Measurements from ENCODE around the gene OGFOD3. TPM values are rescaled to one million over a fixed set of nuclear protein-coding genes. Genes with fewer than 3 reads are reported as not detected.

OGFOD3 gene
- total and polyA plus RNA-seq, 2 experiments from 2014 or later = 9.6 to 24.6 TPM

DNA sequence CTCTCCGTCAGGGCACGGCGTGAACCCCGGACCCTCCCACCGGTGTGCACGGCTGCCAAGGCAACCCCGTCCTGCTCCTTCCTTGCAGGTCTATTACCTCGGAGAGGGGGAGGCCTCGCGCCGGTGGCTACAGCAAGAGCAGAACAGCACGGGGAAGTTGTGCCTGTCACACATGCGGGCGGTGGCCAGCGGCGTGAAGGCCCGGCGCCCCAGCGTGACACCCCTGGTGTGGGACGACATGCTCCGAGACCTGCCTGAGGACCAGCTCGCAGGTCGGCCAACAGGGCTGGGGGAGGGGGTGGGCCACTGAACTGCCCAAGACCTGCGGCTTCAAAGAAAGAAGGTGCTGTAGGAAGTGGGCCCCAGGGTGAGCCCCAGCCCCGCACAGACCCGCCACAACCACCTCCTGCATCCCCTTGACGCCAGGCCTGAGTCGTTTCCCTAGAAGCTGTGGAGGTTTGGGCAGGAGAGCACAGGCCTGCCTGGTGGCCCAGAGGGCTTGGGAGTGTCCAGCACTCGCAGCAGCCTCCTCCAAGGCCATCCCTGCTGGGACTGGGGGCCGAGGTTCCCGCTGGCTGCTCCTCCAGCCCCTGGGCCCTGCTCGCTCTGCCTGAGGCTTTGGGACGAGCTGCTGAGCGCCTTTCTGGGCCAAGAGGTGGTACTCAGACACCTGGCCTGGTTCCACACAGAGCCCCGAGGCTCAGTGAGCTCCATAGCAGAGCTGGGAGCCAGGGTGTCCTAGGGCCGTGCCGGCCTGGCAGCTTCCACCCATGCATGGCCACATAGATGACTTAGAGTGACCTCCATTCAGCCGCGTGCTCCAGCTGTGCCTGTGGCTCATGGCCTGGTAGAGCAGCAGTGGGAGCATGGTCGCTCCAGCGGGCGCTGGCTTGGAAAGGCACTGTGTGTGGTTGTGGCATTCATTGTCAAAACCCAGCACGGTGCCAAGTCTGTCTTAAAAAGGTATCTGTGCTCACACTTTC, 17.5 kb upstream of the OGFOD3 start:
- Mint-ChIP-seq H3K27ac (no peak overlapping the region), H3K4me1 (peaks cover 12% of the 10 kb centered on the region), H3K36me3 (ENCODE audit: low read depth) (peaks cover 4% of the 10 kb centered on the region), H3K4me3 (no peak overlapping the region), H3K27me3 (ENCODE audit: insufficient read depth, low read depth, poor library complexity) (peaks cover 16% of the 10 kb centered on the region), H3K9me3 (no peaks in the 10 kb centered on the region)
- TF ChIP-seq JUNB (IDR thresholded peaks at IDR 0.05; ENCODE audit: unreplicated experiment) (no peak), ZNF114 (CRISPR knock-in tag; IDR thresholded peaks at IDR 0.05) (no peak), EZH2phosphoT487 (IDR thresholded peaks at IDR 0.05; ENCODE audit: unreplicated experiment) (no peak), CREB1 (CRISPR knock-in tag; IDR thresholded peaks at IDR 0.05; ENCODE audit: low read depth) (no peak), ZNF331 (CRISPR knock-in tag; IDR thresholded peaks at IDR 0.05; ENCODE audit: low read depth) (no peak), STAT1 (IDR thresholded peaks at IDR 0.05; ENCODE audit: unreplicated experiment) (no peak), EZH2 (IDR thresholded peaks at IDR 0.05; ENCODE audit: low read depth, unreplicated experiment) (no peak), NANOG (IDR thresholded peaks at IDR 0.05; ENCODE audit: borderline replicate concordance) (no peak), POLR2AphosphoS5 (IDR thresholded peaks at IDR 0.05; ENCODE audit: low read depth) (no peak)
- TF ChIP-seq, protein P1, sequence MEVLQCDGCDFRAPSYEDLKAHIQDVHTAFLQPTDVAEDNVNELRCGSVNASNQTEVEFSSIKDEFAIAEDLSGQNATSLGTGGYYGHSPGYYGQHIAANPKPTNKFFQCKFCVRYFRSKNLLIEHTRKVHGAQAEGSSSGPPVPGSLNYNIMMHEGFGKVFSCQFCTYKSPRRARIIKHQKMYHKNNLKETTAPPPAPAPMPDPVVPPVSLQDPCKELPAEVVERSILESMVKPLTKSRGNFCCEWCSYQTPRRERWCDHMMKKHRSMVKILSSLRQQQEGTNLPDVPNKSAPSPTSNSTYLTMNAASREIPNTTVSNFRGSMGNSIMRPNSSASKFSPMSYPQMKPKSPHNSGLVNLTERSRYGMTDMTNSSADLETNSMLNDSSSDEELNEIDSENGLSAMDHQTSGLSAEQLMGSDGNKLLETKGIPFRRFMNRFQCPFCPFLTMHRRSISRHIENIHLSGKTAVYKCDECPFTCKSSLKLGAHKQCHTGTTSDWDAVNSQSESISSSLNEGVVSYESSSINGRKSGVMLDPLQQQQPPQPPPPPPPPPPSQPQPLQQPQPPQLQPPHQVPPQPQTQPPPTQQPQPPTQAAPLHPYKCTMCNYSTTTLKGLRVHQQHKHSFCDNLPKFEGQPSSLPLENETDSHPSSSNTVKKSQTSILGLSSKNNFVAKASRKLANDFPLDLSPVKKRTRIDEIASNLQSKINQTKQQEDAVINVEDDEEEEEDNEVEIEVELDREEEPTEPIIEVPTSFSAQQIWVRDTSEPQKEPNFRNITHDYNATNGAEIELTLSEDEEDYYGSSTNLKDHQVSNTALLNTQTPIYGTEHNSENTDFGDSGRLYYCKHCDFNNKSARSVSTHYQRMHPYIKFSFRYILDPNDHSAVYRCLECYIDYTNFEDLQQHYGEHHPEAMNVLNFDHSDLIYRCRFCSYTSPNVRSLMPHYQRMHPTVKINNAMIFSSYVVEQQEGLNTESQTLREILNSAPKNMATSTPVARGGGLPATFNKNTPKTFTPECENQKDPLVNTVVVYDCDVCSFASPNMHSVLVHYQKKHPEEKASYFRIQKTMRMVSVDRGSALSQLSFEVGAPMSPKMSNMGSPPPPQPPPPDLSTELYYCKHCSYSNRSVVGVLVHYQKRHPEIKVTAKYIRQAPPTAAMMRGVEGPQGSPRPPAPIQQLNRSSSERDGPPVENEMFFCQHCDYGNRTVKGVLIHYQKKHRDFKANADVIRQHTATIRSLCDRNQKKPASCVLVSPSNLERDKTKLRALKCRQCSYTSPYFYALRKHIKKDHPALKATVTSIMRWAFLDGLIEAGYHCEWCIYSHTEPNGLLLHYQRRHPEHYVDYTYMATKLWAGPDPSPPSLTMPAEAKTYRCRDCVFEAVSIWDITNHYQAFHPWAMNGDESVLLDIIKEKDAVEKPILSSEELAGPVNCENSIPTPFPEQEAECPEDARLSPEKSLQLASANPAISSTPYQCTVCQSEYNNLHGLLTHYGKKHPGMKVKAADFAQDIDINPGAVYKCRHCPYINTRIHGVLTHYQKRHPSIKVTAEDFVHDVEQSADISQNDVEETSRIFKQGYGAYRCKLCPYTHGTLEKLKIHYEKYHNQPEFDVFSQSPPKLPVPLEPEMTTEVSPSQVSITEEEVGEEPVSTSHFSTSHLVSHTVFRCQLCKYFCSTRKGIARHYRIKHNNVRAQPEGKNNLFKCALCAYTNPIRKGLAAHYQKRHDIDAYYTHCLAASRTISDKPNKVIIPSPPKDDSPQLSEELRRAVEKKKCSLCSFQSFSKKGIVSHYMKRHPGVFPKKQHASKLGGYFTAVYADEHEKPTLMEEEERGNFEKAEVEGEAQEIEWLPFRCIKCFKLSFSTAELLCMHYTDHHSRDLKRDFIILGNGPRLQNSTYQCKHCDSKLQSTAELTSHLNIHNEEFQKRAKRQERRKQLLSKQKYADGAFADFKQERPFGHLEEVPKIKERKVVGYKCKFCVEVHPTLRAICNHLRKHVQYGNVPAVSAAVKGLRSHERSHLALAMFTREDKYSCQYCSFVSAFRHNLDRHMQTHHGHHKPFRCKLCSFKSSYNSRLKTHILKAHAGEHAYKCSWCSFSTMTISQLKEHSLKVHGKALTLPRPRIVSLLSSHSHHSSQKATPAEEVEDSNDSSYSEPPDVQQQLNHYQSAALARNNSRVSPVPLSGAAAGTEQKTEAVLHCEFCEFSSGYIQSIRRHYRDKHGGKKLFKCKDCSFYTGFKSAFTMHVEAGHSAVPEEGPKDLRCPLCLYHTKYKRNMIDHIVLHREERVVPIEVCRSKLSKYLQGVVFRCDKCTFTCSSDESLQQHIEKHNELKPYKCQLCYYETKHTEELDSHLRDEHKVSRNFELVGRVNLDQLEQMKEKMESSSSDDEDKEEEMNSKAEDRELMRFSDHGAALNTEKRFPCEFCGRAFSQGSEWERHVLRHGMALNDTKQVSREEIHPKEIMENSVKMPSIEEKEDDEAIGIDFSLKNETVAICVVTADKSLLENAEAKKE (CRISPR knock-in tag; IDR thresholded peaks at IDR 0.05) = no peak
- TF ChIP-seq, protein P2, sequence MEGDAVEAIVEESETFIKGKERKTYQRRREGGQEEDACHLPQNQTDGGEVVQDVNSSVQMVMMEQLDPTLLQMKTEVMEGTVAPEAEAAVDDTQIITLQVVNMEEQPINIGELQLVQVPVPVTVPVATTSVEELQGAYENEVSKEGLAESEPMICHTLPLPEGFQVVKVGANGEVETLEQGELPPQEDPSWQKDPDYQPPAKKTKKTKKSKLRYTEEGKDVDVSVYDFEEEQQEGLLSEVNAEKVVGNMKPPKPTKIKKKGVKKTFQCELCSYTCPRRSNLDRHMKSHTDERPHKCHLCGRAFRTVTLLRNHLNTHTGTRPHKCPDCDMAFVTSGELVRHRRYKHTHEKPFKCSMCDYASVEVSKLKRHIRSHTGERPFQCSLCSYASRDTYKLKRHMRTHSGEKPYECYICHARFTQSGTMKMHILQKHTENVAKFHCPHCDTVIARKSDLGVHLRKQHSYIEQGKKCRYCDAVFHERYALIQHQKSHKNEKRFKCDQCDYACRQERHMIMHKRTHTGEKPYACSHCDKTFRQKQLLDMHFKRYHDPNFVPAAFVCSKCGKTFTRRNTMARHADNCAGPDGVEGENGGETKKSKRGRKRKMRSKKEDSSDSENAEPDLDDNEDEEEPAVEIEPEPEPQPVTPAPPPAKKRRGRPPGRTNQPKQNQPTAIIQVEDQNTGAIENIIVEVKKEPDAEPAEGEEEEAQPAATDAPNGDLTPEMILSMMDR (conservative IDR thresholded peaks at IDR 0.05; ENCODE audit: low read depth in 2 of 2) = no peak
- TF ChIP-seq, protein P3, sequence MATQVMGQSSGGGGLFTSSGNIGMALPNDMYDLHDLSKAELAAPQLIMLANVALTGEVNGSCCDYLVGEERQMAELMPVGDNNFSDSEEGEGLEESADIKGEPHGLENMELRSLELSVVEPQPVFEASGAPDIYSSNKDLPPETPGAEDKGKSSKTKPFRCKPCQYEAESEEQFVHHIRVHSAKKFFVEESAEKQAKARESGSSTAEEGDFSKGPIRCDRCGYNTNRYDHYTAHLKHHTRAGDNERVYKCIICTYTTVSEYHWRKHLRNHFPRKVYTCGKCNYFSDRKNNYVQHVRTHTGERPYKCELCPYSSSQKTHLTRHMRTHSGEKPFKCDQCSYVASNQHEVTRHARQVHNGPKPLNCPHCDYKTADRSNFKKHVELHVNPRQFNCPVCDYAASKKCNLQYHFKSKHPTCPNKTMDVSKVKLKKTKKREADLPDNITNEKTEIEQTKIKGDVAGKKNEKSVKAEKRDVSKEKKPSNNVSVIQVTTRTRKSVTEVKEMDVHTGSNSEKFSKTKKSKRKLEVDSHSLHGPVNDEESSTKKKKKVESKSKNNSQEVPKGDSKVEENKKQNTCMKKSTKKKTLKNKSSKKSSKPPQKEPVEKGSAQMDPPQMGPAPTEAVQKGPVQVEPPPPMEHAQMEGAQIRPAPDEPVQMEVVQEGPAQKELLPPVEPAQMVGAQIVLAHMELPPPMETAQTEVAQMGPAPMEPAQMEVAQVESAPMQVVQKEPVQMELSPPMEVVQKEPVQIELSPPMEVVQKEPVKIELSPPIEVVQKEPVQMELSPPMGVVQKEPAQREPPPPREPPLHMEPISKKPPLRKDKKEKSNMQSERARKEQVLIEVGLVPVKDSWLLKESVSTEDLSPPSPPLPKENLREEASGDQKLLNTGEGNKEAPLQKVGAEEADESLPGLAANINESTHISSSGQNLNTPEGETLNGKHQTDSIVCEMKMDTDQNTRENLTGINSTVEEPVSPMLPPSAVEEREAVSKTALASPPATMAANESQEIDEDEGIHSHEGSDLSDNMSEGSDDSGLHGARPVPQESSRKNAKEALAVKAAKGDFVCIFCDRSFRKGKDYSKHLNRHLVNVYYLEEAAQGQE (IDR thresholded peaks at IDR 0.05; ENCODE audit: unreplicated experiment) = no peak
- TF ChIP-seq, protein P4, sequence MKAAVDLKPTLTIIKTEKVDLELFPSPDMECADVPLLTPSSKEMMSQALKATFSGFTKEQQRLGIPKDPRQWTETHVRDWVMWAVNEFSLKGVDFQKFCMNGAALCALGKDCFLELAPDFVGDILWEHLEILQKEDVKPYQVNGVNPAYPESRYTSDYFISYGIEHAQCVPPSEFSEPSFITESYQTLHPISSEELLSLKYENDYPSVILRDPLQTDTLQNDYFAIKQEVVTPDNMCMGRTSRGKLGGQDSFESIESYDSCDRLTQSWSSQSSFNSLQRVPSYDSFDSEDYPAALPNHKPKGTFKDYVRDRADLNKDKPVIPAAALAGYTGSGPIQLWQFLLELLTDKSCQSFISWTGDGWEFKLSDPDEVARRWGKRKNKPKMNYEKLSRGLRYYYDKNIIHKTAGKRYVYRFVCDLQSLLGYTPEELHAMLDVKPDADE (IDR thresholded peaks at IDR 0.05) = no peak
- no peak for ATAC-seq
- H3K27me3 ChIP-seq (ENCODE audit: insufficient read depth) = no peaks in the 10 kb centered on the region
- no peak overlapping the region for H3K27ac ChIP-seq (ENCODE audit: low read depth)
- no peaks in the 10 kb centered on the region for H3F3A ChIP-seq (replicated peaks; ENCODE audit: low read depth)
- H3K4me1 ChIP-seq (ENCODE audit: insufficient read depth) = peaks cover 5% of the 10 kb centered on the region
- H3K79me2 ChIP-seq (replicated peaks; ENCODE audit: insufficient read depth) = no peaks in the 10 kb centered on the region
- DNase-seq (ENCODE audit: low spot score) = no peak
- H3K9me2 ChIP-seq (ENCODE audit: insufficient read depth) = no peaks in the 10 kb centered on the region
- no peak overlapping the region for H2AFZ ChIP-seq
- no peak overlapping the region for H3K4me3 ChIP-seq
- no peak overlapping the region for H3K4me2 ChIP-seq
- no peaks in the 10 kb centered on the region for H3K36me3 ChIP-seq (ENCODE audit: insufficient read depth)
- no peaks in the 10 kb centered on the region for H4K20me1 ChIP-seq (replicated peaks; ENCODE audit: insufficient read depth)
